Metanephros (tissue), 2 donors: Measurements from ENCODE around the gene CLEC17A. TPM values are rescaled to one million over a fixed set of nuclear protein-coding genes. Genes with fewer than 3 reads are reported as not detected.

Source experiments
- small RNA-seq: library from RNA; depleted of rRNA; stranded (forward); fragments of <200 nt; gene quantifications from one replicate; pipeline ENCODE3, GENCODE V24; 2014; ENCODE audit warnings: low replicate concordance
- total RNA-seq: library from RNA; depleted of rRNA; stranded (reverse); fragments of >200 nt; gene quantifications from one replicate; pipeline ENCODE4 v1.2.3, GENCODE V29; 2014

Gene CLEC17A
- total RNA-seq = 1.3 TPM

GRCh38 chr19:14582894-14583340 lies at the start of gene CLEC17A:
Gene CLEC17A, plus strand, starts transcription at chr19:14583084. Its CDS starts 77 bp downstream, at chr19:14583161.

DNA sequence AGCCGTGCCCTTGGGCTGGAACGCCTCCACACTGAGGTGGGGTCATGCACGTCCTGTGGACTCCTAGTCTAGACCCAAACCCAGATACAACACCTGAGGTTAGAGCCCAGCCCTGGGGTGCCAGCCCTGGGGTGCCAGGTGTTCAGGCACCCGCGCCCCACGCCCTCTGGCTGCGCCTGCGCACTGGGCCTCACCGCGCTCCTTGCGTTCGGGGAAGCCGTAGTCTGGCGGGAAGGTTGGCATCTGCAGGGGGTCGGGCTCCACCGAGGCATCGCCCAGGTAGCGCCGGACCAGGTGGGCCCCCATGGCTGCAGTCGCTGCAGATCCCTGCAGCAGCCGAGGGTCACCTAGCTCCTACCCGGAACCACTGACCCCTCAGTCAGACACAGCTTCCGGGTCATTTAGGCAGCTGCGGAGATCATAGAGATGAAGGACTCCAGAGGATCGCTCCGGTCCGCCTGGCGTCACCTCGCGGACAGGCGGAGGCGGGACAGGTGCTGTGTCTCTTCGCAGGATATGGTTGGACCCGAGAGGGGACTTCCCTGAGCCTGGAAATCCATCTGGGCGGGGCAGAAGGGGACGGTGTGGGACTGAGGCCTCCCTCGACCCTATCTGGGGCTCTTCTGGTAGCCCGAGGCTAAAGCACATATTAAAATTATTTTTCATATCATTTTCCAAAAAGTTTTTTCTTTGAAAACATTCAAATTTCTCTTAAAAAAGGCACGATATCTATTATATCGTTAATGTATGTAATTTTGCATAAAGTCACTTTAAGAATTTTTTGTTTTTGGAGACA lies 11.0 kb upstream of the CLEC17A start, which contains the start of gene NDUFB7:
TSS of gene NDUFB7 (minus strand) at position 372 of the 796 bp plus-strand sequence. CDS start at position 306, 66 bp downstream.

Small RNA genes lying within 50 kb of the gene (small RNA-seq; reads per million reads assigned to genes)
- gene AC022149.2 = not detected
- gene RN7SL842P = not detected

Other genes with a start within 250 kb of the CLEC17A start
- 34.0 TPM for gene ADGRE5, start 201.6 kb upstream of the CLEC17A start, total RNA-seq
- gene DDX39A, start 163.7 kb upstream of the CLEC17A start, total RNA-seq = 41.5 TPM
- 105 TPM for gene PKN1, start 149.8 kb upstream of the CLEC17A start, total RNA-seq
- 23.0 TPM for gene PTGER1, start 107.7 kb upstream of the CLEC17A start, total RNA-seq
- 95.6 TPM for gene GIPC1, start 87.0 kb upstream of the CLEC17A start, total RNA-seq
- 132 TPM for gene DNAJB1, start 64.7 kb upstream of the CLEC17A start, total RNA-seq
- gene TECR, start 53.5 kb upstream of the CLEC17A start, total RNA-seq = 66.4 TPM
- 339 TPM for gene NDUFB7, start 11.0 kb upstream of the CLEC17A start, total RNA-seq
- 1.3 TPM for gene ADGRE3, start 91.8 kb downstream of the CLEC17A start, total RNA-seq
- gene ZNF333, start 107.0 kb downstream of the CLEC17A start, total RNA-seq = 48.2 TPM
- gene ADGRE2, start 195.5 kb downstream of the CLEC17A start, total RNA-seq = 1.3 TPM